Hippocampal formation (tissue), 2 donors: ENCODE measurements around the gene CNPY4.

Experiments
- DNase-seq, 2 donors: peaks; one replicate each; lab custom pipeline; 2025; lab: John Stamatoyannopoulos, UW

CNPY4 gene

GRCh38 chr7:100119072-100119969, at the start of gene CNPY4, which contains the start of gene TAF6:
Gene CNPY4 (plus strand): TSS chr7:100119634. CDS start chr7:100119745, 111 bp downstream.
Gene TAF6 (minus strand): TSS chr7:100119358. CDS start chr7:100114209, 5,149 bp downstream.
- DNase-seq = peak; percentile 92

GRCh38 chr7:100069991-100070390, 49.4 kb upstream of the CNPY4 start:
- DNase-seq = no peak

DNA sequence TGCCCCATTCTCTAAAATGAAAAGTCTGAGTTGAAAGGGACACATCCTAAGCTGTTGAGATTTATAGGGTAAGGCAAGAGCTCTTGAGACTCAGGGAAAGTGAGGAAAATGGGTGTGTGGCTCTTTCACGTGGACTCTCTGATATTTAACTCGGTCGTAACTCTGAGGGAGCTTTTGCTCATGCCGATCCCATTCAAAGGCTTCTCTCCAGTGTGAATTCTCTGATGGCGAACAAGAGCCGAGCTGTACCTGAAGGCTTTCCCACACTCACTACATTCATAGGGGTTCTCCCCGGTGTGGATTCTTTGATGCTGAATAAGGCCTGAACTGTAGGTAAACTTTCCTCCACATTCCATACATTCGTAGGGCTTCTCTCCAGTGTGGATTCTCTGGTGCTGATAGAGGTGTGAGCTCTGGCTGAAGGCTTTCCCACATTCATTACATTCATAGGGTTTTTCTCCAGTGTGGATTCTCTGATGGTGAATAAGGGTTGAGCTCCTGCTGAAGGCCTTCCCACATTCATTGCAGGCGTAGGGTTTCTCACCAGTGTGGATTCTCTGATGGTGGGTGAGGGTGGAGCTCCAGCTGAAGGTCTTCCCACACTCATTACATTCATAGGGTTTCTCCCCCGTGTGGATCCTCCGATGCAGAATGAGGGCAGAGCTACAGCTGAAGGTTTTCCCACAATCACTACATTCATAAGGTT, 48.3 kb upstream of the CNPY4 start:
- DNase-seq = no peak

DNA sequence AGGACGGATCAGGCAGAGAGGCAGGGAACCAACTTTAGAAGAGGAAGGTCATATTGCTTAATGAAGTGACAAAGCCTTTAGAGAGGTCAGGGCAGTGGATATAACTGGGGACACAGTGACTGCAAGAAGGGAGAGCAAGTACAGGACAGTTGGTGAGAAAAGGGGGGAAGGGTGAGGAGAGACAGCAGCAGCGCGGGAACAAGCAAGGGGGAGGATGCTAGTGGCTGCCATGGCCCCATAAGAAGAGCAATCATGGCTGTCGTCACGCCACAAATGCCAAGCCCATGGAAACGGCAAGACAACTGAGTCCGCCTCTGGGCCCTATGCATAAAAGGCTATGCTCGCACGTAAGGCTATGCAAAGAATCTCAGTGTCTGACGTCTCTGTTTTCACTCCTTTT, 47.0 kb upstream of the CNPY4 start:
- no peak for DNase-seq

DNA sequence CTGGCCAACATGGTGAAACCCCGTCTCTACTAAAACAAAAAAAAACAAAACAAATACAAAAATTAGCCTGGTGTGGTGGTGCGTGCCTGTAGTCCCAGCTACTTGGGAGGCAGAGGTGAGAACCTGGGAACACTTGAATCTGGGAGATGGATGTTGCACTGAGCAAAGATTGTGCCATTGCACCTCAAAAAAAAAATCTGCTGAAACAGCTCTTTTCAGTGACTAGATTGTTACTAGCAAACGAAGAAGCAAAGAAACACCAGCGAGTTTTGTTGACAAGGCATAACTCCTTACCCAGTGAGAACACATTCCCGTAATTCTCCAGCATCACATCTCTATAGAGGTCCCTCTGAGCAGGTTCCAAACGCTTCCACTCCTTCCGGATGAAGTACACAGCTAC, 44.6 kb upstream of the CNPY4 start:
- no peak for DNase-seq

DNA sequence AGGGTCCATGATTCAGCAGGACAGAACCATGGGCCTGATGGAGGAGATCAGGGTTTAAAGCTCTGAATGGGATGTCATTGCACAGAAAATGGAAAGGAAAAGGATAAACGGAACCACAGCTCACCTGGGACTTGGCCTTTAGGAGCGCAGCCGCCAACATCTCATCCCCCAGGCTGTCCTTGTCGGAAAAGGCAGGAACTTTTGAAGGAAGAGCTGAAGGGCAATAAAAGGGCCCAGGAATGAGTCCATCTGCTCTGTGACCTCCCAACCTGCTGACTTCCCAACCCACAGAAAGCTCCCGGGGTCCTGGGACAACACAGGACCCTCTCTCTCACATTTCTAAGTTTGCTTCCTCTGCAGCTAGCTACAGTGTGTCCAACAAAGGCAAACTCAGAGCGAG, 44.0 kb upstream of the CNPY4 start:
- DNase-seq = no peak

DNA sequence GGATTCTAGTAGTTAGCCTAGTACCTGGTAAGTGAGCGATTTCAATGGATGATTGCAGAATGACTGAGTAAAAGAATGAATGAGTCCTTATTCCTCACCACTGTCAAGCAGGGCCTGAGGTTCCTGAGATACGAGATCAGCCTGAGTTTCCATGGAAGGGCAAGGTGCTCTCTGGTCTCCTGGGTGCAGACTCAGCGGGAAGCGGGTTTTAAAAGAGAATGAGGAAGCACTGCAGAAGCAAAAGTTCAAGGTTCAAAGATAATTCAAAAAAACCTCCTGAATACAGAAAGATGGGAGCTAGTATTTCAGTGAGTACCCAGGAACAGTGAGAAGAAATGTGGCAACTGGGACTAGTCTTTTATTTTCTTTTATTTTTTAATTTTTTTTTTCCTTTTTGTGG, 42.2 kb upstream of the CNPY4 start:
- DNase-seq = no peak

DNA sequence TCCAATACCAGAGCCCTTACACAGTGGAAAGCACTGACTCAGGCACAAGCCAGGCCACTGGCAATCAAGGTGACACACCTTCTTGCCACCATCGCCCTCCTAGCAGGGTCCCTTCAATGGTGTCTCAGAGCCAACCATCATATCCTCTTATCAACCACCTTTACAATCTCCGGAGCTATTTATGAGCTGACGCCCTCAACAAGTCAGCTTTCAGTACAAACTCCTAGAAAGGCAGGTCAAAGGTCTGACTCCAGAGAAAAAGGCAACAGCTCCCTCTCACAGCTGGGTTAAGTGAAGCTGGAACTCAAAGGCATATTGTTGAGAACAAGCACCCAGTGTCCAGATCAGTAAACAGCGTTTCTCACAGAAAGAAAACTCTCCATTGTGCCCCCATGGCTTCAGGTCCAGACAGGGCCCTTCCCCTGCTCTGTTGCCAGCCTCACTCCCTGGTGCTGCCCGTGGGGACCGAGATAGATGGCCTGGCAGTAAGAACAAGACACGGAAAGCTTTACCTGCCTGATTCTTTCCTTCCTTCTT, 40.3 kb upstream of the CNPY4 start:
- peak; percentile 63 to 84 for DNase-seq

DNA sequence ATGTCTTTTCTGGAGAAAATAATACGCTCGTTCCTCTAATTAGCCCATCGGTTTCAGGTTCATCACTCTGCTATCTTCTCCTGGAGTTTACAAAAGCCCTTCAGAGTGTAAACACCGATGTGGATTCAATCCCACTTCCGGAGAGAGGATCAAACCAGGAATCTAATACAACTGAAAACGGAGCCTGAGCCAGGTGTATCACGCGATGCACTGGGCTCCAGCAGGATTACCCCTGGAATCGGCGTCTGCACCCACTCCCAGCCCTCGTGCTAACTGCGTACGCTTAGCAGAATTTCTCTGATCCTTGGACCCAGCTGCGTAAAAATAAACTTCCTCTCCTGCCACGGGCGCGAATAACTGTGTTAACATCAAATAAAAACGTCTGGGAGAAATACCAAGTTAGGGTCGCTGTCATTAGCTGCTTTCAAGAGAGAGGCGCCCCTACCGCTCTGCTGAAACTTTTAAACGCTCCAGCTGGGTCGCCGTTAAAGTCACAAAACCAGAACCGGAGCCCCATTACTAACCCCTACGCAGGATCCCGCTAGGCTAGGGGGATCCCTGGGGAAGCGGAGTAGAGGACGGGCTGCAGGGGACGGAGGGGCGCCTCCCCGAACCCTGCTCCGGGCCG, 38.4 kb upstream of the CNPY4 start:
- DNase-seq = no peak

GRCh38 chr7:100081535-100082102, 37.8 kb upstream of the CNPY4 start, which contains the start of gene ZNF3:
Gene ZNF3 (minus strand): TSS chr7:100081723. CDS start chr7:100077357, 4,366 bp downstream.
- DNase-seq = peak; percentile 99

- DNase-seq = no peak
Measured at GRCh38 chr7:100082978-100083377, 36.5 kb upstream of the CNPY4 start.

DNA sequence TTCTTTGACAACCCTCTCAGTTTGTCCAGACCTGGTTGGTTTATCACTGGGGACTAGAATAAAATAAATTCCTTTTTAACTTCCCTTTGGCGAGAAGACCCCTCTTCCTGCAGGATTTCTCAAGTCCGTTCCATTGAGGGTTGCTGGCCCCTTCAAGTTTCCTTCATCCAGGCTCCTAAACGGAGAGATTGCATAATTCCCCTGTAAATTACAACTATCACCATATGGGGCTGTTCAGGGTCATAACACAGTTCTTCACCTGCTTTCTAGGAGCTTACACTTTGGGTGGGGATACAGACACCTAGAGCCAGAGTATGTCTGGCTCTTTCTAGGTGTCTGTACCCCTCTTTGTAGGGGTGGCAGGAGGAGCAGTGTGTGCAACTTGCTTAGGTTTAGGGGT, 33.9 kb upstream of the CNPY4 start:
- DNase-seq = no peak

DNA sequence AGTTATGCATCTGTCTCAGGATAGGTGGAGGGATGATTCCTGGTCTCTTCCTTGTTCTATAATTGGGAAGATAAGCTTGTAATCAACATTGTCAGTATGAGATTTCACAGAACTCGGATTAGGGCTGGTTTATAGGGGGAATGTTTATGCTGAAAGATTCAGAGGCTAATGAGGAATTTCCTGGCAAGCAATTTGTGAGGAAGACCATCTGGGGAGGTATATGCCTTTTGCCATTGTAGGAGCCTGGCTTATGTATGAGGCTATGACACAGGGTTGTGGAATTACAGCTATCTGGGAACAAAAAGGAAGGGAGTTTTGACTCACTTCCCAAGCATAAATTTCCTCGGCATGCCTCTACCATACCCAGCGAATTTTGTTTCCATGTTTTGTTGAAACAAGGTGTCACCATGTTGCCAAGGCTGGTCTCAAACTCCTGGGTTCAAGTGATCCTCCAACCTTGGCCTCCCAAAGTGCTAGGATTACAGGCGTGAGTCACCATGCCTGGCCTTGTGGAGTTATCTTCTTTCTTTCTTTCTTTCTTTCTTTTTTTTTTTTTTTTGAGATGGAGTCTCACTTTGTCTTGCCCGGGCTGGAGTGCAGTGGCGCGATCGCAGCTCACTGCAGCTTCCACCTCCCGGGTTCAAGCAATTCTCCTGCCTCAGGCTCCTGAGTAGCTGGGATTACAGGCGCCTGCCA, 32.2 kb upstream of the CNPY4 start:
- DNase-seq = no peak

DNA sequence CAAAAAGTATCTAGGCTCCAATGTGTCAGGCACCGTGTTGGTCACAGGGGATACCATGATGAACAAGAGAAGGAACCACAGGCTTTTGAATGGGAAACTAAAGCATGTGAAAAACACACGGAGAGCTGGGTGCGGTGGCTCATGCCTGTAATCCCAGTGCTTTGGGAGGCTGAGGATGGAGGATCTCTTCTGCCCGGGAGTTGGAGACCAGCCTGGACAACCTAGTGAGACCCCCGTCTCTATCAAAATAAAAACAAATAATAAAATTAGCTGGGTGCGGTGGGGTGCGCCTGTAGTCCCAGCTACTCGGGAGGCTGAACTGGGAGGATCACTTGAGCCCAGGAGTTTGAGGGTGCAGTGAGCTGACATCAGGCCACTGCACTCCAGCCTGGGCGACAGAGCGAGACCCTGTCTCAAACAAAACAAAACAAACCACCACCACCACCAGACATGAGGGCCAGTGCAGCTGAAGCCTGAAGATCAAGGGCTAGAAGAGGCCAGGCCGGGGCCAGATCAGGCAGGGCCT, 31.3 kb upstream of the CNPY4 start:
- DNase-seq = no peak

- peak; percentile 49 to 79 for DNase-seq
Measured at GRCh38 chr7:100088621-100089457, 30.6 kb upstream of the CNPY4 start, which contains the start of gene COPS6. Gene COPS6 (plus strand): TSS chr7:100088969. CDS start chr7:100088991, 22 bp downstream.

DNA sequence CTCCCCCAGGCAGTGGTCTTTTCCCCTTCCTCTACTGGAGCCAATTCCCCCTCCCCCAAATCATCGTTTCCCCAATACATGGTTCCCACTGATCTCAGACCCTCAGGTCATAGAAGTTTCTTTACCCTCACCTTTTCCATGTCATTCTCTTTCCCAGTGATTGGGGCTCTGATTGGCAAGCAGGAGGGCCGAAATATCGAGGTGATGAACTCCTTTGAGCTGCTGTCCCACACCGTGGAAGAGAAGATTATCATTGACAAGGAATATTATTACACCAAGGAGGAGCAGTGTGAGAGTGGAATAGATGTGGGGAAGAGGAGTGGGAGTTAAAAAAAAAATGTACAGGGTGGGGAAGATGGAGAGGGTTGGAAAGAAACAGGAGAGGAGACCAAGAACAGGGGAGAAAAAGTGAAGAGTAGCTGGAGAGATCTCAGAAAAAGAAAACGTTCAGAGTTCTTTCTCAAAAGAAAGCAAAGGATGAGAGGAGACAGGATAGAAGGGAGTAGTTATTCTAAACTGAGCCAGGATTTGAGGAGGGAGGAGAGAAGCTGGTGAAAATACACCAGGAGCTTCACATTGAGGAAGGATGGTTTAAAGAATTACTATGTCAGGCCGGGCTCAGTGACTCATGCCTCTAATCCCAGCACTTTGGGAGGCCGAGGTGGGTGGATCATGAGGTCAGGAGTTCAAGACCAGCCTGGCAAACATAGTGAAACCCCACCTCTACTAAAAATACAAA, 29.8 kb upstream of the CNPY4 start:
- no peak for DNase-seq

DNA sequence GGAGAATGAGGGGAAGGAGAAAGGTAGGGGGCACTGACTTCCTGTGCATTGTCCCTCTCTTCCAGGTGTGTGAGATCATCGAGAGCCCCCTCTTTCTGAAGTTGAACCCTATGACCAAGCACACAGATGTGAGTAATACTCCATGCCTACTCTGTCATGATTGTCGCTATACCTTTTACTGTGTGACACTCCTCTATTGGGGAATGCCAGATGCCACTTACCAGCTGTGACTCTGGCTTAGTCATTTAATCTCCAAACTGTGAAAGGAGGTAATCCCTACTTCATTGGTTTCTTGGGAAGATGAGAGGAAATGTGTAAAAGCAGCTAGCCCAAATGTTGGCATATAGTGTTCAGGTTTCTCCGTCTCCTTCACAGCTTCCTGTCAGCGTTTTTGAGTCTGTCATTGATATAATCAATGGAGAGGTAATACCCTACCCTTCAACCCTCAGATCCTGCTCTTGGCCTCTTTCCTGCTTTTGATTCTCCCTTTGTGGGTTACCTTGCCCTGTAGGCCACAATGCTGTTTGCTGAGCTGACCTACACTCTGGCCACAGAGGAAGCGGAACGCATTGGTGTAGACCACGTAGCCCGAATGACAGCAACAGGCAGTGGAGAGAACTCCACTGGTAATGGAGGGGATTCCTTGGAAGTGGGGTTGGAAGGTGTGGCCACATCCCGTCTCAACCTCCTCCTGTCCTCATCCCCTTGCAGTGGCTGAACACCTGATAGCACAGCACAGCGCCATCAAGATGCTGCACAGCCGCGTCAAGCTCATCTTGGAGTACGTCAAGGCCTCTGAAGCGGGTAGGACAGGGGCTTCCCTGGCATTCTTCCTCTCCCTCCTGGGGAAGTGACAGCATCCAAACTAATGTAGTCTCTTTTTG, 28.7 kb upstream of the CNPY4 start:
- no peak for DNase-seq
